GM18867 (cell line): Measurements from ENCODE around the gene TMC5.
"Not testable (repeated sequence)": the region's sequence is repeated elsewhere in the genome, so short reads cannot be mapped to it uniquely, and the experiment has no call there.

Experiments
- ATAC-seq: cut with Tn5 transposase; IDR thresholded peaks from one replicate; pipeline ENCODE4 v1.9.1; 2021; ENCODE audit warnings: mild to moderate bottlenecking, moderate library complexity; ENCODE audit not compliant: unreplicated experiment

The TMC5 gene

DNA sequence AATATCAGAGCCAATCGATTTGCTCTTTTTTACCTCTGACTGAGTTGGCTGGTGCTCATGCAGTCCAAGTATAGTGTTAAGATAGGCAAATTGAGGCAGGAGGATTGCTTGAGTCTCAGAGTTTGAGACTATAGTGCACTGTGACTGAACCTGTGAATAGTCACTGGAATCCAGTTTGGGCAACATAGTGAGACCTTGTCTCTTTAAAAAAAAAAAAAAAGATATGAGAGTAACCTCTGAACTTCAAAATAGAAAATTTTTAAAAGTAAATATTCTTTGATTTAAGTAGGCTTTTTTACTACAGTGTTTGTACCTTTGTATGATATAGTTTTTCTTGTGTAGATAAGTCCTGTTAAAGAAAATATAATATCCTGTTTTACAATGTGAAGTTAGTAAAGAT lies 109.5 kb downstream of the TMC5 start:
- no peak for ATAC-seq

DNA sequence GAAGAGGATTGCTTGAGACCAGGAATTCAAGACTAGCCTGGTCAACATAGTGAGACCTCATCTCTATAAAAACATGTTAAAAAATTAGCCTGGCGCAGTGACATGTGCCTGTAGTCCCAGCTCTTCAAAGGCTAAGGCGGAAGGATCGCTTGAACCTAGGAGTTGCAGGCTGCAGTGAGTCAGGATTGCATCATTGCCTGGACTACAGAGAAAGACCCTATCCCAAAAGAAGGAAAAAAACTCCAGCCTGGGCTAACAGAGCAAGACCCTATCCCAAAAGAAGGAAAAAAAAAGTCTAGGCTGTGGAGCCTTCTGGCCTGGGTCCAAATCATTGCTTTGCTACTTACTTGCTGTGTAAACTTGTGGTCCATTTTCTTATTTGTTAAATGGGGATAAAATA lies 111.0 kb downstream of the TMC5 start:
- ATAC-seq: no peak

- no peak for ATAC-seq
These were observed 114.9 kb downstream of the TMC5 start for GRCh38 chr16:19532601-19533000.

GRCh38 chr16:19540241-19540970 lies 122.7 kb downstream of the TMC5 start:
- ATAC-seq: no peak

DNA sequence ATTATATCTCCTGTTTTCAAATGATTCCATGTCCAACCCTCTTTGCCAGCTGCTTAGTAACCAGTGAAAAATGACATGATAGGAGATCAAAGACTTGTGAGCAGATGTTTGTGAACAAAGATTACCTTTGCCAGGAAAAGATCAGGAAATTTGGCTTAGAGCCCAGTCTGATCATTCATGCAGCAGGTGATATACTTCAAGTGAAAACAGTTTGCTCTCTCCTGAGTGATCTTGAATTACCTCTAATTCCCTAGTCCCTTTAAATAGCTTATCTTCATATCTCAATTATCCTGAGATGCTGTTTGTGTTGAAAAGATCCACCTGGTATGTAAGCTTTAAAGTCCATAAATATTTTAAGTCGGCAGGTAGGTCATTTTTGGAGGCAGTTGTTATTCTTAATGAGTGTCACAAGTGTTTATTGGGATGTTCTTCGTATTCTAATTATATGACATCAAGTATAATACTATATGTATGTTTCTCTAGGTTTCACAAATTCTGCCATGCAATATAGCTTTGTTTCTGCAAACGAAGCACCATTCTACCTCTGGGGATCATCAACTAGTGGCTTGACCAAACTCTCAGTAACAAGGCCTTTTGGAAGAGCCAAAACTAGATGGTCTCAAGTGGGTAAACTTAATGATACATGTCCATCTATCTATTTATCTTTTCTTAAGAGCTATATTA lies 124.6 kb downstream of the TMC5 start:
- no peak for ATAC-seq

GRCh38 chr16:19543278-19543996 lies 125.8 kb downstream of the TMC5 start:
- ATAC-seq: not testable (repeated sequence)

- no peak for ATAC-seq
These were observed 130.5 kb downstream of the TMC5 start for GRCh38 chr16:19548144-19548543.
